Tibial nerve (tissue), 4 donors: Measurements from ENCODE around the gene DUSP14.

Experiments used
- CTCF ChIP-seq, 5 experiments: fragments of 200-600 bp in 3 of 5; fragments of 450-650 bp in 2 of 5; sonication (generic) in 3 of 5; IDR thresholded peaks; one replicate each; pipeline ENCODE4 v1.5.1; 2016 to 2019; ENCODE audit warnings: antibody characterized with exemption in 5 of 5, mild to moderate bottlenecking in 3 of 5, moderate library complexity in 2 of 5
- EP300 ChIP-seq, 2 donors: sonication (generic); formaldehyde crosslinking; IDR thresholded peaks; one replicate each; pipeline ENCODE4 v1.6.1; 2017; ENCODE audit warnings: antibody characterized with exemption in 2 of 2, mild to moderate bottlenecking in 1 of 2
- POLR2A ChIP-seq, 2 donors: fragments of 450-650 bp; IDR thresholded peaks; one replicate each; pipeline ENCODE4 v1.6.1; 2017; ENCODE audit warnings: antibody characterized with exemption in 2 of 2, mild to moderate bottlenecking in 2 of 2, moderate library complexity in 2 of 2

GRCh38 chr17:37530420-37530819, 40.7 kb downstream of the DUSP14 start:
- TF ChIP-seq CTCF (IDR thresholded peaks at IDR 0.05) (no peak), POLR2A (IDR thresholded peaks at IDR 0.05) (no peak), EP300 (IDR thresholded peaks at IDR 0.05) (no peak)
